Endothelial cell of umbilical vein (primary cell): ENCODE data around the gene AVPR2. TPM values are rescaled to one million over a fixed set of nuclear protein-coding genes. Genes with fewer than 3 reads are reported as not detected.

Source experiments
- BruUV-seq: library from RNA; stranded (reverse); fragments of 400-500 nt; replicated peaks from 2 replicates; lab custom pipeline; 2021; lab: Mats Ljungman, UMichigan
- CTCF ChIA-PET: fragments of 300-600, 350-600 bp; sonication (Branson Sonifier 250); formaldehyde crosslinking; loops from one replicate; lab custom pipeline; 2021; ENCODE audit warnings: antibody characterized with exemption, inconsistent platforms; lab: Charles Lee
- POLR2A ChIA-PET: fragments of 300-600, 350-600 bp; sonication (Branson Sonifier 250); formaldehyde crosslinking; loops from one replicate; lab custom pipeline; 2021; ENCODE audit warnings: antibody characterized with exemption, inconsistent platforms; lab: Charles Lee
- DNase-seq: peaks from one replicate; pipeline ENCODE4 v3.0.0-alpha.2; 2011; ENCODE audit warnings: low read depth, low spot score
- FAIRE-seq: peaks from 2 replicates; lab custom pipeline; 2011; peaks lifted over from hg19 to GRCh38; lab: Jason Lieb, UNC
- H2AFZ ChIP-seq: 2 replicates; pipeline ENCODE4 v1.6.0; 2012; ENCODE audit warnings: low read depth, low read length, control low read depth, inconsistent platforms
- H3K27ac ChIP-seq: 2 replicates; pipeline ENCODE4 v1.5.1; 2011; ENCODE audit warnings: low read depth, mild to moderate bottlenecking, control low read depth, low read length, moderate library complexity; ENCODE audit not compliant: insufficient read depth
- H3K27me3 ChIP-seq, 2 experiments: 2 replicates each; pipeline versions ENCODE4 v1.6.0 to v1.6.1; 2011; ENCODE audit warnings: low read length in 2 of 2, mixed read lengths in 1 of 2; ENCODE audit not compliant: control insufficient read depth in 2 of 2, insufficient read depth in 2 of 2
- H3K36me3 ChIP-seq, 2 experiments: 2 replicates in 1 of 2; 3 replicates in 1 of 2; pipeline ENCODE4 v1.5.1; 2011; ENCODE audit warnings: low read length in 2 of 2, mild to moderate bottlenecking in 1 of 2, moderate library complexity in 1 of 2; ENCODE audit not compliant: control insufficient read depth in 2 of 2, insufficient read depth in 2 of 2; ENCODE audit errors: extremely low read depth in 1 of 2
- H3K4me1 ChIP-seq: 3 replicates; pipeline ENCODE4 v1.5.1; 2011; ENCODE audit warnings: mild to moderate bottlenecking, low read length; ENCODE audit not compliant: control insufficient read depth, insufficient read depth; ENCODE audit errors: extremely low read depth
- H3K4me2 ChIP-seq: 2 replicates; pipeline ENCODE4 v1.6.1; 2011; ENCODE audit warnings: low read length, control low read depth, mixed read lengths; ENCODE audit not compliant: insufficient read depth
- H3K4me3 ChIP-seq, 3 experiments: fragments of 200-600 bp in 1 of 3; sonication (generic), shearing (Covaris generic) in 1 of 3; replicated peaks in 1 of 3; 2 replicates each; pipeline ENCODE4 v1.5.1; 2011 to 2016; ENCODE audit warnings: control low read depth in 3 of 3, low read length in 3 of 3, mild to moderate bottlenecking in 2 of 3, inconsistent platforms in 1 of 3, low read depth in 1 of 3, moderate library complexity in 1 of 3; ENCODE audit not compliant: insufficient read depth in 1 of 3
- H3K79me2 ChIP-seq: 2 replicates; pipeline ENCODE4 v1.6.0; 2012; ENCODE audit warnings: low read length, inconsistent platforms; ENCODE audit not compliant: control insufficient read depth, insufficient read depth
- H3K9ac ChIP-seq: replicated peaks from 2 replicates; pipeline ENCODE3; 2011; ENCODE audit warnings: low read length, control low read depth; ENCODE audit not compliant: insufficient read depth; ENCODE audit errors: extremely low read depth
- H3K9me1 ChIP-seq: replicated peaks from 3 replicates; pipeline ENCODE4 v1.6.0; 2011; ENCODE audit warnings: mild to moderate bottlenecking, low read length; ENCODE audit not compliant: control insufficient read depth, insufficient read depth; ENCODE audit errors: extremely low read depth
- H3K9me3 ChIP-seq: replicated peaks from 2 replicates; pipeline ENCODE4 v1.5.1; 2012; ENCODE audit warnings: low read length, inconsistent platforms; ENCODE audit not compliant: control insufficient read depth, insufficient read depth
- H4K20me1 ChIP-seq: replicated peaks from 2 replicates; pipeline ENCODE3; 2011; ENCODE audit warnings: mild to moderate bottlenecking, low read length; ENCODE audit not compliant: control insufficient read depth, insufficient read depth; ENCODE audit errors: extremely low read depth
- EZH2 ChIP-seq: IDR thresholded peaks from 2 replicates; pipeline ENCODE4 v1.6.1; 2012; ENCODE audit warnings: borderline replicate concordance, low read depth, mild to moderate bottlenecking, moderate library complexity, low read length, inconsistent platforms; ENCODE audit not compliant: severe bottlenecking
- FOS ChIP-seq: IDR thresholded peaks from 2 replicates; pipeline ENCODE4 v1.6.1; 2011; ENCODE audit warnings: mild to moderate bottlenecking, low read length, moderate library complexity, borderline replicate concordance; ENCODE audit not compliant: insufficient read depth
- GATA2 ChIP-seq: IDR thresholded peaks from 2 replicates; pipeline ENCODE4 v1.7.0; 2011; ENCODE audit warnings: low read depth, mild to moderate bottlenecking, moderate library complexity, mixed read lengths, low read length; ENCODE audit not compliant: insufficient read length, insufficient read depth
- JUN ChIP-seq: IDR thresholded peaks from 2 replicates; pipeline ENCODE4 v1.6.1; 2011; ENCODE audit warnings: borderline replicate concordance, low read depth; ENCODE audit not compliant: insufficient read length, insufficient read depth
- MAX ChIP-seq: IDR thresholded peaks from 2 replicates; pipeline ENCODE4 v1.6.1; 2011; ENCODE audit not compliant: insufficient read depth, insufficient read length
- MYC ChIP-seq: IDR thresholded peaks from one replicate; pipeline ENCODE4 v1.6.1; 2011; ENCODE audit warnings: mild to moderate bottlenecking, low read depth, low read length
- POLR2A ChIP-seq: IDR thresholded peaks from 2 replicates; pipeline ENCODE4 v1.6.1; 2012; ENCODE audit warnings: low read depth, mild to moderate bottlenecking, control low read depth, low read length
- POLR2AphosphoS5 ChIP-seq: IDR thresholded peaks from 2 replicates; pipeline ENCODE4 v1.6.1; 2012; ENCODE audit warnings: low read depth, mild to moderate bottlenecking, control low read depth, low read length, moderate library complexity; ENCODE audit not compliant: insufficient read depth
- dilution Hi-C: fragments of 300-500 bp; cut with MboI; formaldehyde crosslinking; loops from one replicate; pipeline ENCODE4 v1.15.0; 2019; ENCODE audit warnings: low sequenced_read_pairs; ENCODE audit not compliant: extremely low pct_ligation_motif_present
- intact Hi-C: fragments of 100-400 bp; cut with micrococcal nuclease; formaldehyde crosslinking; loops from one replicate; pipeline ENCODE4 v1.10.0; 2022
- polyA plus RNA-seq, 4 experiments: library from polyadenylated mRNA; depleted of rRNA in 3 of 4; stranded (reverse) in 3 of 4; unstranded in 1 of 4; fragments of >200 nt; gene quantifications; 2 replicates each; pipeline versions ENCODE4 v1.2.1 to v1.2.3, GENCODE V29; 2011 to 2012; ENCODE audit warnings: missing spikeins in 1 of 4
- total RNA-seq: library from RNA; stranded (reverse); gene quantifications from 2 replicates; pipeline ENCODE4 v1.2.3, GENCODE V29; 2021
- TF ChIP-seq, protein P1 (sequence below), 2 donors: IDR thresholded peaks; 1 replicate in 1 of 2; 2 replicates in 1 of 2; pipeline ENCODE4 v1.5.1; 2011; ENCODE audit warnings: low read length in 2 of 2, mild to moderate bottlenecking in 2 of 2, moderate library complexity in 2 of 2, control low read depth in 1 of 2, inconsistent platforms in 1 of 2, low read depth in 1 of 2; ENCODE audit not compliant: insufficient read depth in 1 of 2; ENCODE audit errors: extremely low read depth in 1 of 2

AVPR2 gene
- total and polyA plus RNA-seq, 2 donors (not counting 3 experiments of a cell fraction or from before 2014, with no cell fraction given) = not detected

DNA sequence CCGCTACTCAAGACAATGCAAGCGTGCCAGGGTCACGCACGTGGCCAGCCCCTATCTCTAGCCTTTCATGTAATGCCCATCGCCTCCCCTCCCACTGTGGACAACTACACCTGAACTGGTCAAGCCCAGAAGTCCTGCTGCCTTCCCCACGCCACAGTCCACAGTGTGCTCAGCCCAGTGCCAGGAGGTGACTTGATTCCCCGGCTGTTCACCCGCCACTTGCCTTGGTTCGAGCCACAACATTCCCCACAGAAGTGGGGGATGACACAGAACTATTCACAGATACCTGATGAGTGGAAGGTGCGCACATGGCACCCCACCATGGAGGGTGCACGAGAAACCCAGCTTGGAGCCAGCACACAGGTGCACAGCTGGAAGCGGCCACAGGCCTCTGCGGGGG lies 14.8 kb downstream of the AVPR2 start:
- DNase-seq (no peak), FAIRE-seq (no peak)
- Histone ChIP-seq H3K4me1 (peaks cover 11% of the 10 kb centered on the region), H4K20me1 (no peaks in the 10 kb centered on the region), H3K27me3 (no peaks in the 10 kb centered on the region), H3K4me3 (no peak overlapping the region), H3K4me2 (no peak overlapping the region), H3K9ac (no peak overlapping the region), H3K36me3 (peaks cover 0 to 3% of the 10 kb centered on the region in 2 experiments), H3K9me3 (no peaks in the 10 kb centered on the region), H3K9me1 (no peaks in the 10 kb centered on the region), H3K79me2 (no peaks in the 10 kb centered on the region), H2AFZ (no peak overlapping the region), H3K27ac (no peak overlapping the region)
- intact Hi-C loops (no loop called here), dilution Hi-C loops (no loop called here)
- TF ChIP-seq MAX (no peak), EZH2 (no peak), POLR2A (no peak), JUN (no peak), GATA2 (no peak), MYC (no peak), POLR2AphosphoS5 (no peak), FOS (no peak)
- TF ChIP-seq, protein P1, sequence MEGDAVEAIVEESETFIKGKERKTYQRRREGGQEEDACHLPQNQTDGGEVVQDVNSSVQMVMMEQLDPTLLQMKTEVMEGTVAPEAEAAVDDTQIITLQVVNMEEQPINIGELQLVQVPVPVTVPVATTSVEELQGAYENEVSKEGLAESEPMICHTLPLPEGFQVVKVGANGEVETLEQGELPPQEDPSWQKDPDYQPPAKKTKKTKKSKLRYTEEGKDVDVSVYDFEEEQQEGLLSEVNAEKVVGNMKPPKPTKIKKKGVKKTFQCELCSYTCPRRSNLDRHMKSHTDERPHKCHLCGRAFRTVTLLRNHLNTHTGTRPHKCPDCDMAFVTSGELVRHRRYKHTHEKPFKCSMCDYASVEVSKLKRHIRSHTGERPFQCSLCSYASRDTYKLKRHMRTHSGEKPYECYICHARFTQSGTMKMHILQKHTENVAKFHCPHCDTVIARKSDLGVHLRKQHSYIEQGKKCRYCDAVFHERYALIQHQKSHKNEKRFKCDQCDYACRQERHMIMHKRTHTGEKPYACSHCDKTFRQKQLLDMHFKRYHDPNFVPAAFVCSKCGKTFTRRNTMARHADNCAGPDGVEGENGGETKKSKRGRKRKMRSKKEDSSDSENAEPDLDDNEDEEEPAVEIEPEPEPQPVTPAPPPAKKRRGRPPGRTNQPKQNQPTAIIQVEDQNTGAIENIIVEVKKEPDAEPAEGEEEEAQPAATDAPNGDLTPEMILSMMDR (IDR thresholded peaks at IDR 0.05; ENCODE audit: extremely low read depth in 1 of 2, insufficient read depth in 1 of 2, low read depth in 1 of 2, low read length in 2 of 2) = no peak
- CTCF ChIA-PET = no interaction called here
- POLR2A ChIA-PET = no interaction called here
- BruUV-seq = no TSS peak
